HepG2 (cell line): ENCODE measurements around the gene NDRG2. TPM values are rescaled to one million over a fixed set of nuclear protein-coding genes. Genes with fewer than 3 reads are reported as not detected.
A peak's percentile ranks its signal among the peaks of the same experiment; 100 is the strongest.

Experiments used
- AGO1 ChIP-seq: fragments of 200-400 bp; formaldehyde crosslinking; IDR thresholded peaks from 2 replicates; pipeline ENCODE4 v1.6.1; 2017; ENCODE audit warnings: mild to moderate bottlenecking, low read depth, low read length, moderate library complexity; ENCODE audit not compliant: poor library complexity, severe bottlenecking
- ARID2 ChIP-seq: sonication (generic); formaldehyde crosslinking; IDR thresholded peaks from 2 replicates; pipeline ENCODE4 v1.8.1; 2022; ENCODE audit warnings: mild to moderate bottlenecking, missing genetic modification reagents, borderline replicate concordance
- EHMT2 ChIP-seq: fragments of 200-600 bp; sonication (generic); IDR thresholded peaks from 2 replicates; pipeline ENCODE4 v1.7.0; 2017; ENCODE audit warnings: antibody characterized with exemption, low read depth, low read length, borderline replicate concordance
- ERF ChIP-seq: IDR thresholded peaks from 2 replicates; pipeline ENCODE4 v1.6.1; 2018; ENCODE audit warnings: missing biosample characterization, missing genetic modification reagents
- ETV6 ChIP-seq: sonication (generic); formaldehyde crosslinking; conservative IDR thresholded peaks from 2 replicates; pipeline ENCODE4 v1.4.0; 2020; ENCODE audit warnings: missing genetic modification reagents
- FOXA3 ChIP-seq: IDR thresholded peaks from 2 replicates; pipeline ENCODE4 v1.6.1; 2016; ENCODE audit warnings: missing genetic modification reagents, missing compliant biosample characterization
- FOXP1 ChIP-seq, 2 experiments: fragments of 450-650 bp in 1 of 2; IDR thresholded peaks; 2 replicates each; pipeline ENCODE4 v1.6.1; 2017 to 2018; ENCODE audit warnings: antibody characterized with exemption in 1 of 2
- KAT2B ChIP-seq: fragments of 150-350 bp; IDR thresholded peaks from 2 replicates; pipeline ENCODE4 v1.6.1; 2014; ENCODE audit warnings: low read depth, low read length, borderline replicate concordance
- KLF11 ChIP-seq: IDR thresholded peaks from 2 replicates; pipeline ENCODE4 v1.6.1; 2016; ENCODE audit warnings: missing compliant biosample characterization
- MAFK ChIP-seq, 2 experiments: IDR thresholded peaks in 1 of 2; conservative IDR thresholded peaks in 1 of 2; 2 replicates each; pipeline ENCODE4 v1.6.1; 2011; ENCODE audit warnings: improper control_type of control experiment in 2 of 2, low read length in 2 of 2
- MEF2D ChIP-seq: sonication (generic); formaldehyde crosslinking; IDR thresholded peaks from 2 replicates; pipeline ENCODE4 v1.5.1; 2020; ENCODE audit warnings: mild to moderate bottlenecking, missing genetic modification reagents
- NCOA2 ChIP-seq: sonication (generic); formaldehyde crosslinking; IDR thresholded peaks from 2 replicates; pipeline ENCODE4 v1.8.0; 2022; ENCODE audit warnings: inconsistent platforms
- NFE2 ChIP-seq: sonication (generic); formaldehyde crosslinking; IDR thresholded peaks from 2 replicates; pipeline ENCODE4 v1.4.0; 2020; ENCODE audit warnings: missing genetic modification reagents
- NR2C2 ChIP-seq: sonication (generic); formaldehyde crosslinking; IDR thresholded peaks from 2 replicates; pipeline ENCODE4 v1.4.0; 2020; ENCODE audit warnings: missing genetic modification reagents, mild to moderate bottlenecking, moderate library complexity, borderline replicate concordance
- PAX8 ChIP-seq: sonication (generic); formaldehyde crosslinking; IDR thresholded peaks from 2 replicates; pipeline ENCODE4 v1.8.0; 2022; ENCODE audit warnings: mild to moderate bottlenecking, missing genetic modification reagents, borderline replicate concordance
- RARG ChIP-seq: sonication (generic); formaldehyde crosslinking; IDR thresholded peaks from 2 replicates; pipeline ENCODE4 v1.4.0; 2020; ENCODE audit warnings: low read depth, mild to moderate bottlenecking, missing genetic modification reagents
- SRY ChIP-seq: sonication (generic); formaldehyde crosslinking; IDR thresholded peaks from 2 replicates; pipeline ENCODE4 v1.8.0; 2022; ENCODE audit warnings: mild to moderate bottlenecking, missing genetic modification reagents
- TFE3 ChIP-seq: IDR thresholded peaks from 2 replicates; pipeline ENCODE4 v1.6.1; 2016
- TMF1 ChIP-seq: sonication (generic); formaldehyde crosslinking; IDR thresholded peaks from 2 replicates; pipeline ENCODE4 v1.8.1; 2022; ENCODE audit warnings: low read depth, missing genetic modification reagents
- TOE1 ChIP-seq: sonication (generic); formaldehyde crosslinking; IDR thresholded peaks from 2 replicates; pipeline ENCODE4 v1.4.0; 2020; ENCODE audit warnings: mild to moderate bottlenecking, missing genetic modification reagents
- ZFP91 ChIP-seq: sonication (generic); formaldehyde crosslinking; IDR thresholded peaks from 2 replicates; pipeline ENCODE4 v1.9.0; 2022; ENCODE audit warnings: missing genetic modification reagents, mild to moderate bottlenecking, borderline replicate concordance
- ZIK1 ChIP-seq: sonication (generic); formaldehyde crosslinking; IDR thresholded peaks from 2 replicates; pipeline ENCODE4 v1.5.0; 2020; ENCODE audit warnings: mild to moderate bottlenecking, low read depth, missing genetic modification reagents, borderline replicate concordance
- ZMYM4 ChIP-seq: sonication (generic); formaldehyde crosslinking; IDR thresholded peaks from 2 replicates; pipeline ENCODE4 v1.8.1; 2023; ENCODE audit warnings: mild to moderate bottlenecking, missing genetic modification reagents
- ZNF326 ChIP-seq: sonication (generic); formaldehyde crosslinking; IDR thresholded peaks from 2 replicates; pipeline ENCODE4 v1.4.0; 2020; ENCODE audit warnings: missing genetic modification reagents, borderline replicate concordance
- ZNF530 ChIP-seq: sonication (generic); formaldehyde crosslinking; IDR thresholded peaks from 2 replicates; pipeline ENCODE4 v1.5.0; 2020; ENCODE audit warnings: low read depth, mild to moderate bottlenecking, missing genetic modification reagents
- ZNF567 ChIP-seq: sonication (generic); formaldehyde crosslinking; IDR thresholded peaks from 2 replicates; pipeline ENCODE4 v1.8.1; 2023; ENCODE audit warnings: mild to moderate bottlenecking, missing genetic modification reagents, borderline replicate concordance
- ZNF790 ChIP-seq: sonication (generic); formaldehyde crosslinking; IDR thresholded peaks from 2 replicates; pipeline ENCODE4 v1.8.0; 2022; ENCODE audit warnings: missing genetic modification reagents, mild to moderate bottlenecking, borderline replicate concordance
- polyA plus RNA-seq, 8 experiments: library from polyadenylated mRNA; depleted of rRNA in 3 of 8; stranded (reverse) in 7 of 8; unstranded in 1 of 8; fragments of >200 nt; fragmentation: Illumina TruSeq in 4 of 8; extraction: Trizol in 4 of 8; gene quantifications; 2 replicates each; pipeline versions ENCODE4 v1.2.1 to v1.2.3, GENCODE V29; 2011 to 2016; ENCODE audit warnings: low read depth in 4 of 8, missing spikeins in 1 of 8, mixed read lengths in 1 of 8; ENCODE audit not compliant: insufficient read depth in 1 of 8
- total RNA-seq, 5 experiments: library from RNA; depleted of rRNA; stranded (reverse); fragments of >200 nt; fragmentation: Illumina TruSeq; extraction: Trizol; gene quantifications; 2 replicates each; pipeline ENCODE4 v1.2.3, GENCODE V29; 2016; ENCODE audit warnings: low read depth in 1 of 5

Gene NDRG2
- total and polyA plus RNA-seq, 2 of the 13 experiments (the other 11 are each of a cell fraction or from before 2014, with no cell fraction given): 27.2 to 189 TPM

- TF ChIP-seq NFE2 (CRISPR knock-in tag) (no peak), TFE3 (CRISPR knock-in tag) (peak; percentile 72), EHMT2 (peak; percentile 79; the same call in 1 of the 2 replicates), ZFP91 (CRISPR knock-in tag) (no peak), ZNF567 (CRISPR knock-in tag) (no peak), FOXP1 (IDR thresholded peaks at IDR 0.05) (peak; percentile 73), FOXP1 (CRISPR knock-in tag; IDR thresholded peaks at IDR 0.05) (peak; percentile 98), NR2C2 (CRISPR knock-in tag) (peak; percentile 65), PAX8 (CRISPR knock-in tag) (no peak), KLF11 (no peak; the same call in 1 of the 2 replicates), ZMYM4 (CRISPR knock-in tag) (peak; percentile 75), AGO1 (no peak), NCOA2 (CRISPR knock-in tag) (peak; percentile 99), ZNF790 (CRISPR knock-in tag) (no peak), TOE1 (CRISPR knock-in tag) (peak; percentile 65; the same call in 1 of the 2 replicates), FOXA3 (CRISPR knock-in tag) (peak; percentile 94), TMF1 (CRISPR knock-in tag) (no peak), ARID2 (CRISPR knock-in tag) (no peak), ZNF326 (CRISPR knock-in tag) (no peak), RARG (CRISPR knock-in tag) (no peak), SRY (CRISPR knock-in tag) (no peak), ZIK1 (CRISPR knock-in tag) (no peak), MEF2D (CRISPR knock-in tag) (peak; percentile 81), ERF (CRISPR knock-in tag) (peak; percentile 88; the same call in 1 of the 2 replicates), ETV6 (peak; percentile 74; the same call in 1 of the 2 replicates), ZNF530 (CRISPR knock-in tag) (no peak), KAT2B (no peak), MAFK (conservative IDR thresholded peaks at IDR 0.05 in 1 of 2, IDR thresholded peaks at IDR 0.05 in 1 of 2; ENCODE audit: low read length in 2 of 2) (no peak)
Measured at GRCh38 chr14:21054123-21054767, 29.4 kb upstream of the NDRG2 start (continued).
